IPS-18c (cell line): Measurements from ENCODE around the gene PANX2.
"Not testable (repeated sequence)": the region's sequence is repeated elsewhere in the genome, so short reads cannot be mapped to it uniquely, and the experiment has no call there.

Source experiments
- H3K4me3 ChIP-seq: 2 replicates; pipeline ENCODE4 v1.7.0; 2013; ENCODE audit warnings: low read depth, mild to moderate bottlenecking, low read length, moderate library complexity; ENCODE audit not compliant: insufficient read depth
- H3K9me3 ChIP-seq: one replicate; pipeline ENCODE4 v1.6.1; 2013; ENCODE audit warnings: mild to moderate bottlenecking, low read length, moderate library complexity; ENCODE audit not compliant: control insufficient read depth, insufficient read depth

Gene PANX2

GRCh38 chr22:50170453-50171318 lies at the start of gene PANX2:
TSS of gene PANX2 (plus strand) at chr22:50170731. CDS start at chr22:50170731, 0 bp downstream.
- H3K4me3 ChIP-seq: peak within 1 kb of the TSS; percentile 68
- peaks cover 2% of the 10 kb centered on the region for H3K9me3 ChIP-seq

- no peaks in the 10 kb centered on the region for H3K9me3 ChIP-seq
Measured at GRCh38 chr22:50121202-50121740, 49.3 kb upstream of the PANX2 start.

GRCh38 chr22:50123119-50123518 lies 47.4 kb upstream of the PANX2 start:
- Histone ChIP-seq H3K9me3 (peaks cover 2% of the 10 kb centered on the region), H3K4me3 (no peak overlapping the region)

More at GRCh38 chr22:50121202-50121740, 49.3 kb upstream of the PANX2 start:
- no peak overlapping the region for H3K4me3 ChIP-seq

- Histone ChIP-seq H3K4me3 (no peak overlapping the region), H3K9me3 (peaks cover 2% of the 10 kb centered on the region)
Measured at GRCh38 chr22:50125029-50125428, 45.5 kb upstream of the PANX2 start.

- H3K4me3 ChIP-seq: no peak overlapping the region
- peaks cover 2% of the 10 kb centered on the region for H3K9me3 ChIP-seq
Measured at GRCh38 chr22:50129121-50129736, 41.3 kb upstream of the PANX2 start.

- no peak overlapping the region for H3K4me3 ChIP-seq
- peaks cover 5% of the 10 kb centered on the region for H3K9me3 ChIP-seq
Measured at GRCh38 chr22:50131894-50132293, 38.6 kb upstream of the PANX2 start.

- H3K4me3 ChIP-seq: no peak overlapping the region
- H3K9me3 ChIP-seq: peaks cover 2% of the 10 kb centered on the region
Measured at GRCh38 chr22:50134481-50134880, 36.0 kb upstream of the PANX2 start.

- Histone ChIP-seq H3K9me3 (peaks cover 2% of the 10 kb centered on the region), H3K4me3 (no peak overlapping the region)
Measured at GRCh38 chr22:50136581-50137015, 33.9 kb upstream of the PANX2 start.

GRCh38 chr22:50137277-50137676 lies 33.3 kb upstream of the PANX2 start:
- H3K4me3 ChIP-seq, H3K9me3 ChIP-seq: not testable (repeated sequence)

- no peak overlapping the region for H3K4me3 ChIP-seq
- peaks cover 2% of the 10 kb centered on the region for H3K9me3 ChIP-seq
Measured at GRCh38 chr22:50138041-50138440, 32.5 kb upstream of the PANX2 start.

- peaks cover 2% of the 10 kb centered on the region for H3K9me3 ChIP-seq
Measured at GRCh38 chr22:50138988-50139387, 31.5 kb upstream of the PANX2 start.

GRCh38 chr22:50139843-50140415 lies 30.6 kb upstream of the PANX2 start:
- H3K4me3 ChIP-seq: no peak overlapping the region
- peaks cover 2% of the 10 kb centered on the region for H3K9me3 ChIP-seq

More at GRCh38 chr22:50138988-50139387, 31.5 kb upstream of the PANX2 start:
- H3K4me3 ChIP-seq: no peak overlapping the region

GRCh38 chr22:50140615-50141014 lies 29.9 kb upstream of the PANX2 start:
- no peaks in the 10 kb centered on the region for H3K9me3 ChIP-seq
- H3K4me3 ChIP-seq: no peak overlapping the region

- no peak overlapping the region for H3K4me3 ChIP-seq
- no peaks in the 10 kb centered on the region for H3K9me3 ChIP-seq
Measured at GRCh38 chr22:50141462-50141861, 29.1 kb upstream of the PANX2 start.

GRCh38 chr22:50141891-50142363 lies 28.6 kb upstream of the PANX2 start:
- no peak overlapping the region for H3K4me3 ChIP-seq
- H3K9me3 ChIP-seq: no peaks in the 10 kb centered on the region

- no peaks in the 10 kb centered on the region for H3K9me3 ChIP-seq
- H3K4me3 ChIP-seq: no peak overlapping the region
Measured at GRCh38 chr22:50143096-50143495, 27.4 kb upstream of the PANX2 start.

GRCh38 chr22:50144005-50144614 lies 26.4 kb upstream of the PANX2 start:
- H3K9me3 ChIP-seq: no peaks in the 10 kb centered on the region
- no peak overlapping the region for H3K4me3 ChIP-seq
